GM18505 (cell line): ENCODE results near the gene FBRSL1.

ENCODE experiments used
- ATAC-seq: cut with Tn5 transposase; IDR thresholded peaks from one replicate; pipeline ENCODE4 v1.9.1; 2021; ENCODE audit not compliant: unreplicated experiment
- POLR2A ChIP-seq: IDR thresholded peaks from 4 replicates; pipeline ENCODE4 v1.6.1; 2011; ENCODE audit warnings: borderline replicate concordance; ENCODE audit not compliant: insufficient read depth, insufficient read length; ENCODE audit errors: extremely low read depth

Gene FBRSL1

DNA sequence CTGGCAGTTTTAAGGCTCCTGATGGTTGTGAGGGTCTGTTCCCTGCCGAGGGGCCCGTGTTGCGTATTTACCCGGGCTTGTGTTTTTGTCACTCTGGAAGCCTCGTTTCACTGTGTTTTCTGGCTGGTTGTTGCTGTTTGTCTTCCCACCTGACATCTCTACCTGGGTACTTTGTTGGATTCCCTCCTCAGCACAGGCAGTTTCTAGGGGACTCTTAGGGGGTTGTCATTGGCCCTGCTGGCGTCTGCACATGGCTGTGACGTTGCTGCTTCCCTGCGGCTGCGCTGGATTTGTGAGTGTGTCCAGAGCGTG is 6.4 kb downstream of the FBRSL1 start:
- TF ChIP-seq POLR2A = no peak
- no peak for ATAC-seq

DNA sequence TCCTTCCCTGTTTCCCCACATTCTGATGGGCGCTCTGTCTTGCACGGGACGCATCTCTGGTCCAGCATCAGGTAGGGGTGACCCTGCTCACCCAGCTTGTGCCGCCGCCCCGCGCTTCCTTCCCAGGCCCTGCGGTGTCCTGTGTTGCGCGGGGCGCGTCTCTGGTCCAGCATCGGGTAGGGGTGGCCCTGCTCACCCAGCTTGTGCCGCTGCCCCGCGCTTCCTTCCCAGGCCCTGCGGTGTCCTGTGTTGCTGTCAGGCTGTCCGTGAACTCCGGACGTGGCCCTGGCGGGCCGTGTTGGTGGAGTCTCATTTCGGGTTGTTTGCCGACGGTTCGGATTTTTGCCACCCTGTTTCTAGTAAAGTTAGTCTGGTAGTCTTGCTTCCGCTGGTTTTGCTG is 6.8 kb downstream of the FBRSL1 start:
- TF ChIP-seq POLR2A = no peak
- no peak for ATAC-seq

- no peak for TF ChIP-seq POLR2A
Measured at GRCh38 chr12:132497514-132498405, 7.8 kb downstream of the FBRSL1 start.

DNA sequence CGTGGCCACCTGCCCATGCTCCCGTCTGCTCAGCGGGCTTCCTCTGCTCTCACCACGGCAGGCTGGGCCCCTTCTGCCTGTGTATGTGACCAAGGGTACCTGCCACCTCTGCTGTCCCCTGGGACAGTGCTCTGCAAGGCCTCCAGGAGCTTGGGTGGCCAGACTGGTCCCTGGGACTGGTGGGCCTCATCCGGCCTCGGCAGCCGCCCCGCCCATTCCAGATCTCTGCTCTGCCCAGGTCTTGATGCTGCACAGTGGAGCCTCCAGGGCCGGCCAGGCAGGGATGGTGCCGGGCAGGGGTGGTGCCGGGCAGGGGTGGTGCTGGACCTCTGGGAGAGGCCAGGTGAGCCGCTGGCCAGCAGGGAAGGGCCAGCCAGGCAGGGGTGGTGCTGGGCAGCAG is 9.0 kb downstream of the FBRSL1 start:
- no peak for TF ChIP-seq POLR2A
- no peak for ATAC-seq

More at GRCh38 chr12:132497514-132498405, 7.8 kb downstream of the FBRSL1 start:
- ATAC-seq = no peak

DNA sequence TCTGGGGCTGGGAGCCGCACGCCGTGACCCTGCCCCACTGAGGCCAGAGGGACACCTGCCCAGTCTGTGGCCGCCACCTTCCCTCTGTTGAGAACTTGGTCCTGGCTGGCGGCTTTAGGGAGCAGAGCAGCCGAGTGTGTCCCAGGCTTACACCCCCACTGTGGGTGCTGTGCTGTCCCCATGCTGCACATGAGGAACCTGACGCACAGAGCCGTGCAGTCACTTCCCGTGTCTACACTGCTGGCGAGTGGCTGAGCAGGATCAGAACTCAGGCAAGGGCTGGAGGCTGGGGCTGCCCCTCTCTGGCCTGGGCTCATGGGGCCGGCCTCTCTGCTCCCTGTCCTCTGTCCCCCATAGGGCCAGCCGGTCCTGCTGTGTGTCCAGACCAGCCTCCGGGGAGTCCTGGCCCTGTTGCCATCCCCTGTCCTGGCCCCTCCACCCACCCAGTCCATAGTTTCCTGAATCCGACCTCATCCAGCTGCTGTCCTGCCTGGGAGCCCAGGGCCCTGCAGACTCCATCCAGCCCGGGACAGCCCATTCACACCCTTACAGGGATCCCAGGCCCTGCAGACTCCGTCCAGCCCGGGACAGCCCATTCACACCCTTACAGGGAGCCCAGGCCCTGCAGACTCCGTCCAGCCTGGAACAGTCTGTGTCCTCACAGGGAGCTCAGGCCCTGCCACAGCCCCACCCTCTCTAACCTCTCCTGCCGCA is 10.3 kb downstream of the FBRSL1 start:
- no peak for ATAC-seq
- TF ChIP-seq POLR2A = no peak

- no peak for ATAC-seq
- TF ChIP-seq POLR2A = no peak
Measured at GRCh38 chr12:132500856-132501180, 10.9 kb downstream of the FBRSL1 start.

GRCh38 chr12:132501204-132501940 is 11.4 kb downstream of the FBRSL1 start:
- no peak for TF ChIP-seq POLR2A

GRCh38 chr12:132502149-132502881 is 12.4 kb downstream of the FBRSL1 start:
- ATAC-seq = no peak
- TF ChIP-seq POLR2A = no peak

More at GRCh38 chr12:132501204-132501940, 11.4 kb downstream of the FBRSL1 start:
- ATAC-seq = no peak

- TF ChIP-seq POLR2A = no peak
- no peak for ATAC-seq
Measured at GRCh38 chr12:132502882-132503193, 12.9 kb downstream of the FBRSL1 start.

DNA sequence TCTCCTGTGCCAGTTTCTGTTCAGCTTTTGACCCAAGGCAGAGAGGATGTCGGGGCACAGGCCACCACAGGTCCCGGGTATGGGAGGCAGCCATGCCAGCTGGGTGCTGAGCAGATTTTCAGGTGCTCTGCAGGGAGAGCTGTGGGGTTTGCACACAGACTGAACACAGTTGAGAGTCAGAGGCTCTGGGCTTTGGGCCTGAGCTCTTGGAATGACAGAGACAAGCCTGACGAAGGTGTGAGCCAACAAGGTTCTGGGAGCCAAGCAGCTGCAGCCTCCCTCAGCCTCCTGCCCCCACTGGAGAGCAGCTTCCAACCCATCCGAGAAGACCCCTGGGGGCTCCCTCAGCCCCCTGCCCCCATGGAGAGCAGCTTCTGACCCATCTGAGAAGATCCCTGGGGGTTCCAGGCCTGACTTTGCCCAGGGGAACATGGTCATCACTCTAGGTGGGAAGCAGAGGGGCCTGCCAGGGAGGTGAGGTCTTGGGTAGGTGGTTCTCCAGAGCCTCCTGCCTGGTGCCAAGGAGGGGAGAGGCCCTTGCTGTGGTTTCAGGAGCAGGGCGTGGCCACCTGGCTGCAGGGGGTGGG is 13.8 kb downstream of the FBRSL1 start:
- no peak for ATAC-seq
- no peak for TF ChIP-seq POLR2A

DNA sequence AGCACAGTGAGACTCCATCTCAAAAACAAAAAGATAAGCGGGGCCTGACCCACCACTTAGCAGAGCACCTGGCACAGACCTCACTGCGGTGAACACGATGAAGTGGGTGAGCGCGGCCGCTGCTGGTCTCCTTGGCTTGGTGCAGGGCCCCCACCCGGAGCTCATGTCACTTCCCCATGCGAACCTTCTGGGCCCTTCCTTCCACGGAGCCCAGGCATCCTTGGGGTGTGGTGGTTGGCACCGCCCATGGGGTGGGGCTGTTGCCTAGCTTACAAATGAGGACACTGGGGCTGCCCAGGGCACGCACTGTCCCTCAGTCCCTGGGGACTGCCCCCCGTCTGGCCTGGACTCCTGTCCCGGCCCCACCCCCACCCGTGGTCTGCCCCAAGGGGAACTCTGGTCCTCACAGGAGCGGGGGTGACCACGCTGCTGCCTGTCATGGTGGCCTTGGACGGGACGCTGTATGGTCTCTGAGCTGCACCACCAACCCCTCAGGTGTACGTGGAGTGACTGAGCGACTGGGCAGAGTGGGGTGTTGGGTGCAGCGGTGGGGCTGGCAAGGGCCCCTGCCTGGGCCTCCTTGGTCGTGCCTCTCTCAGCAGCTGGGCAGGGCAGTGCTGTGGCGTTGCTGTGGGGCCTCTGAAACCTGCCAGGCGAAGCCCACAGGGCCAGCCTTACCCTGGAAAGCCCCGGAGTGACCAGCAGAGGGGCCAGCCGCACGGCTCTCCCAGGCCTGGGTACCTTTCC is 15.3 kb downstream of the FBRSL1 start:
- no peak for ATAC-seq
- TF ChIP-seq POLR2A = no peak

- no peak for TF ChIP-seq POLR2A
Measured at GRCh38 chr12:132505852-132506219, 15.9 kb downstream of the FBRSL1 start.

More at GRCh38 chr12:132505852-132506219, 15.9 kb downstream of the FBRSL1 start:
- no peak for ATAC-seq
